ENCODE results near the gene PROC.

PROC gene

DNA sequence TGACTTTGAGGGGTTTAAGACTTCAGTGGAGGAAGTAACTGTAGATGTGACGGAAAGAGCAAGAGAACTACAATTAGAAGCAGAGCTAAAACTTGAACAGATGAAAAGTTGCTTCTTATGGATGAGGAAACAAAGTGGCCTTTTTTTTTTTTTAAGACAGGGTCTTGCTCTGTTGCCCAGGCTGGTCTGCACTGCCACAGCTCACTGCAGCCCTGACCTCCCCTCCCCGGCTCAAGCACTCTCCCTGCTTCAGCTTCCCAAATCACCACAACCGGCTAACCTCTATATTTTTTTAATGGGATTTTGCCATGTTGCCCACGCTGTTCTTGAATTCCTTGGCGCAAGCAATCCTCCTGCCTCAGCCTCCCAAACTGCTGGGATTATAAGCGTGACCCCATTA lies 33.7 kb upstream of the PROC start:
- Histone ChIP-seq H3K9ac (ENCODE audit: low read length in 2 of 2) (no peak overlapping the region), H3K4me1 (ENCODE audit: control insufficient read depth, insufficient read depth, low read length) (peaks cover 8% of the 10 kb centered on the region), H3K36me3 (ENCODE audit: control insufficient read depth in 2 of 2, insufficient read depth in 2 of 2, low read length in 2 of 2) (no peaks in the 10 kb centered on the region)

DNA sequence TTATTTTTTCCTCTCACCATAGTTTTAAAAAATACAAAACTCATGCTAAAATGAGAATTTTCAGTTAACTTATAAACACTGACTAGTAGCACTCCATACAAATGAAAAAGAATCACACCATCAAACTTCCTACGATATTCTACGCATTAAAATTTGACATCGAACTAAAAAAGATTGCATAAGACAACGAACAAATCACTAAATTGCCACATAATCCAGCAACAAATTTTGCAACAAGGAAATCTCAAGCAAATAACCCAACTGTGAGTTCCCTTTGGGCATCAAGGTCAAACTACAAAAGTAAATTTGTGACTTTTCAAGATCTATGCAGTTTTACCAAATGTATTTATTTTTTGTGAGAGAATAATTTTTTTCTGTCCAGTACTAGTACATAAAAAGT lies 32.0 kb upstream of the PROC start:
- peaks cover 8% of the 10 kb centered on the region for H3K4me1 ChIP-seq (ENCODE audit: control insufficient read depth, insufficient read depth, low read length)
- no peaks in the 10 kb centered on the region for H3K9me3 ChIP-seq (ENCODE audit: control insufficient read depth in 2 of 2, low read length in 2 of 2)
- peak overlapping the region in 1 of 2 donors; percentile 81 for H3K4me3 ChIP-seq (ENCODE audit: low read length in 2 of 2)
- H3K27me3 ChIP-seq (ENCODE audit: control insufficient read depth in 1 of 2, insufficient read depth in 2 of 2, low read length in 2 of 2) = no peaks in the 10 kb centered on the region
- H3K9ac ChIP-seq (ENCODE audit: low read length in 2 of 2) = no peak overlapping the region
- H3K27ac ChIP-seq (ENCODE audit: low read length) = no peak overlapping the region
- H3K36me3 ChIP-seq (ENCODE audit: control insufficient read depth in 2 of 2, insufficient read depth in 2 of 2, low read length in 2 of 2) = no peaks in the 10 kb centered on the region

More for the DNA sequence above, 33.7 kb upstream of the PROC start:
- Histone ChIP-seq H3K27ac (ENCODE audit: low read length) (no peak overlapping the region), H3K4me3 (ENCODE audit: low read length in 2 of 2) (no peak overlapping the region), H3K9me3 (ENCODE audit: control insufficient read depth in 2 of 2, low read length in 2 of 2) (no peaks in the 10 kb centered on the region), H3K27me3 (ENCODE audit: control insufficient read depth in 1 of 2, insufficient read depth in 2 of 2, low read length in 2 of 2) (no peaks in the 10 kb centered on the region)

DNA sequence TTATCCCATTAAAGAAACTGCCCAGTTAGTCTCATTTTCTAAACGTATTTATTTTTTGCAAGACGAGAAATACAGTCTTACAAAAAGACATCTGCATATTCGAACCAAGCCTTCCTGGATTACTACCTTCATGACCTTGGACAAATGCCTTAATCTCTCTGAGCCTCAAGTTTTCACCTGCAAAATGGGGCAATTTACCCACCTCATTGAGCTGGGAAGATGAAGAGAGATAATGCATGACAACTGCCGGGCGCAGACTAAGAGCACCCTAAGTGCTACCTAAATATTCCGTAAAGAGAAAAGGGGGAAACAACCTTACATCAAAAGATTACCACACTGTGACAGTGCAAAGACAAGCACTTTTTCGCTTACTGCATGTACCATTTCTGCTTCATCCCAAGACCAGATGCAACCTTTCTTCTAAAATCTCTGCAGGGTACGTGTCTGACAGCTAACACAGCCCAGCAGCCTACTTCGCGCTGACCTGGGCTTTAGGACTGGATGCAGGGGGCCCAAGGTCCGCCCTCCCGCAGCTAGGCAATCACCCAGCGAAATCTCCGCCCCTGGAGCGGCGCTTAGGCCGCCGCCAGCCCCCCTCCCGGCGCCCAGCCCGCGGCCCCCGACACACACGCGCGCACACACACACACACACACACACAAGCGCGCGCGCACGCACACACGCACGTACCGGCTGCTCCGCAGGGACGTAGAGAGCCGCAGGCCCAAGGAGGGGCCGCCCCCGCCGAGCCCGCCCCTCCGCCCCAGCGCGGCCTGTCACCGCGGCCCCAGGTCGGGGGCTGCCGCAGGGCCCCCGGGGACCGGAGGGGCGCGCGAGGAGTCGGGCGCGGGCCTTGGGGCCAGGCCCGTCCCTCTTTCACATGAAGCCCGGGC lies 31.2 kb upstream of the PROC start:
- H3K27me3 ChIP-seq (ENCODE audit: control insufficient read depth in 1 of 2, insufficient read depth in 2 of 2, low read length in 2 of 2) = no peaks in the 10 kb centered on the region
- peak overlapping the region; percentile 98 for H3K27ac ChIP-seq (ENCODE audit: low read length)
- H3K9me3 ChIP-seq (ENCODE audit: control insufficient read depth in 2 of 2, low read length in 2 of 2) = no peaks in the 10 kb centered on the region
- peaks cover 8% of the 10 kb centered on the region for H3K4me1 ChIP-seq (ENCODE audit: control insufficient read depth, insufficient read depth, low read length)
- no peaks in the 10 kb centered on the region for H3K36me3 ChIP-seq (ENCODE audit: control insufficient read depth in 2 of 2, insufficient read depth in 2 of 2, low read length in 2 of 2)
- peak overlapping the region; percentile 67 to 81 for H3K4me3 ChIP-seq (ENCODE audit: low read length in 2 of 2)
- peak overlapping the region; percentile 83 to 91 for H3K9ac ChIP-seq (ENCODE audit: low read length in 2 of 2)

DNA sequence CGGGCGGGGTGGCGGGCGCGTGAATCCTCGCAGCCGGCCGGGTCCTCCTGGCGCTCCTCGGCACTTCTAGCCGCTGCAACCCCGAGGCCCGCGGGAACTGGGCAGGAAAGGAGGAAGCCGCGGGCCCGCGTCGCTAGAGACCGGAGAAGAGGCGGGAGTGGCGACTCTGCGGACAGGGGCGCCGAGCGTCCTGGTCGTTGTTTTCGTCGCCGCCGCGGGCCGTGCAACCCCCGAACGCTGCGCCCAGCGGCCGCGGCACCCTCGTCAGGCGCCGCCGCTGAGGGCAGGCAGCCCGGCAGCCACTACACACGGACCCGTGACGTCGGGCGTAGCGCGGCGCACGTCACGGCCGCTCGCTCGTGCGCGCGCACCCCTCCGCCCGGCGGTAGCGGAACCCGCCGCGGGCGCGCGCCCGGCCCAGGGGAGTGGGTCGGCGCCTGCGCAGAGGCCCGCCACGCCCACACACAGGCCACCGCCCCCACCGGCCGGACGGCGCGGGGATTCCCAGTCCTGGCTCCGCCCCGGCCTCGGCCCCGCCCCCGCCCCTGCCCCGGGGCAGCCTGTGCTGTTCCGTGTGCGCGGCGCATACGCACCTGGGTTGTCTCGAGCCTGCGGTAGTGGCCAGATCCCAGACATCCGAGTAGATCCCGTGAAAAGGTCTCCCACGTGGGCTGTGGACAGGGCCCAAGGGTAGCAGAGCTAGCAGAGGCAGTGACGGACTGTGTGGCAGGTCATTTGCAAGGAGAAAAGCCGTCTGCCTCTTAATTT lies 30.4 kb upstream of the PROC start, which contains the start of gene MAP3K2:
MAP3K2 (minus strand) TSS at position 321 of the 768 bp plus-strand sequence. CDS start 44,846 bp downstream, outside the sequence.
- Histone ChIP-seq H3K27me3 (ENCODE audit: control insufficient read depth in 1 of 2, insufficient read depth in 2 of 2, low read length in 2 of 2) (no peaks in the 10 kb centered on the region), H3K4me1 (ENCODE audit: control insufficient read depth, insufficient read depth, low read length) (peaks cover 8% of the 10 kb centered on the region), H3K27ac (ENCODE audit: low read length) (peak within 1 kb of the TSS; percentile 98), H3K4me3 (ENCODE audit: low read length in 2 of 2) (peak within 1 kb of the TSS; percentile 67 to 83), H3K9me3 (ENCODE audit: control insufficient read depth in 2 of 2, low read length in 2 of 2) (no peaks in the 10 kb centered on the region), H3K9ac (ENCODE audit: low read length in 2 of 2) (peak within 1 kb of the TSS; percentile 83 to 93), H3K36me3 (ENCODE audit: control insufficient read depth in 2 of 2, insufficient read depth in 2 of 2, low read length in 2 of 2) (no peaks in the 10 kb centered on the region)

DNA sequence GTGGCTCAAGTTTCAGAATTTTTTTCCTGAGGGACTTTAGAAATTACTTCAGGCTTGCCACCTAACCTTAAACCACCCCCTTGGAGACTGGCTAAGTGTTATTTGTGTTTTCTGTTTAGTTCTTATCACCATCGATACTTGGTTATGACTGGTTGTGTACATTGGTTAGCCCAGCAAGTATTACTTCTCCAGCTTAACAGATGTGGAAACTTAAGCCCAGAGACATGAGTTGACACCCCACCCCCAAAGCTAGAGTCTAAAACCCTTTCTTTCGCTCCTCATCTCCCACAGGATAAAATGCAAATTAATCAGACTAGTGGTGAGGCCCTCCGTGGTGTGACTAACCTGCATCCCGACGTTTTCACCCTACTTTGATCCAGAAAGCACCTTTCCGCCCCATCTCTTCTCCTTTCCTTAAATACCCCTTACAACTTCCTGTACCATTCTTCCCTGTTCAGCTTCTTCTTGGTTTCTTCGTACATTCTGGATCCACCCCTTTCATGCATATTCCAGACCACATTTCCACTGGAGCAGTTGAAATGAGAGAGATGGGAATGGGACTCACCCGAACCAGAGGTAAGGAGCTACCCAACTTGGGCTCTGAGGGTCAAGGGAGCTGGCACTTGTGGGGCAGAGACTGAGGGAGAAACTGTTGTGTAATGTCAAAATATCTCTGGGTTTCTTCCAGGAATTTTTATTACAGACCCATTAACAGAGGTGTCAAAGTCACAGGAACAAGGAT lies 29.6 kb upstream of the PROC start:
- peak overlapping the region; percentile 65 to 83 for H3K4me3 ChIP-seq (ENCODE audit: low read length in 2 of 2)
- H3K27me3 ChIP-seq (ENCODE audit: control insufficient read depth in 1 of 2, insufficient read depth in 2 of 2, low read length in 2 of 2) = no peaks in the 10 kb centered on the region
- peak overlapping the region; percentile 90 for H3K27ac ChIP-seq (ENCODE audit: low read length)
- H3K9me3 ChIP-seq (ENCODE audit: control insufficient read depth in 2 of 2, low read length in 2 of 2) = no peaks in the 10 kb centered on the region
- no peaks in the 10 kb centered on the region for H3K36me3 ChIP-seq (ENCODE audit: control insufficient read depth in 2 of 2, insufficient read depth in 2 of 2, low read length in 2 of 2)
- peaks cover 8% of the 10 kb centered on the region for H3K4me1 ChIP-seq (ENCODE audit: control insufficient read depth, insufficient read depth, low read length)
- H3K9ac ChIP-seq (ENCODE audit: low read length in 2 of 2) = peak overlapping the region; percentile 76 to 93

DNA sequence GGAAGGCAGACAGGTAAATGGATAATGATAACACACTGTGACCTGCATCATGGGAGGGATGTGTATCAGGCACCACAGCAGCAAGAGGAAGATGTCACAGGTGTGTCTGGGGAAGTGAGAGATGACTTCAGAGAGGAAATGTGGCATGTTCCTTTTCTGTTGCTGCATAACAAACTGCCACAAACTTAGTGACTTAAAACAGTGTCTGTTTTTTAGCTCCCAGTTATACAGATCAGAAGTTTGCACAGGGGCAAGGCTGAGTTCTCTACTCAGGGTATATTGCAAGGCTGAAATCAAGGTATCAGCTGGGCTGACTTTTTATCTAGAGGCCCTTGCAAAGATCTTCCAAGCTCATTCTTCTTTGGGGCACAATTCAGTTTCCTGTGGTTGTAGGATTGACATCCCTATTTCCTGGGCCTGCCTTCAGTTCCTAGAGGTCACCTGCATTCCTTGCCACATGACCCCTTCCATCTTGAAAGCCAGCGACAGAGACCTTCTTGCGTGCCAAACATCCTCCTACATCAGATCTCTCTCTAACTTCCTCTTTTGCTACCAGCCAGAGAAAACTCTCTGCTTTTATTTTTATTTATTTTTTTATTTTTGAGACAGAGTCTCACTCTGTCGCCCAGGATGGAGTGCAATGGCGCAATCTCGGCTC lies 28.3 kb upstream of the PROC start:
- Histone ChIP-seq H3K4me3 (ENCODE audit: low read length in 2 of 2) (no peak overlapping the region), H3K9ac (ENCODE audit: low read length in 2 of 2) (no peak overlapping the region), H3K27me3 (ENCODE audit: control insufficient read depth in 1 of 2, insufficient read depth in 2 of 2, low read length in 2 of 2) (no peaks in the 10 kb centered on the region), H3K36me3 (ENCODE audit: control insufficient read depth in 2 of 2, insufficient read depth in 2 of 2, low read length in 2 of 2) (no peaks in the 10 kb centered on the region), H3K4me1 (ENCODE audit: control insufficient read depth, insufficient read depth, low read length) (peaks cover 8% of the 10 kb centered on the region), H3K27ac (ENCODE audit: low read length) (no peak overlapping the region), H3K9me3 (ENCODE audit: control insufficient read depth in 2 of 2, low read length in 2 of 2) (no peaks in the 10 kb centered on the region)

DNA sequence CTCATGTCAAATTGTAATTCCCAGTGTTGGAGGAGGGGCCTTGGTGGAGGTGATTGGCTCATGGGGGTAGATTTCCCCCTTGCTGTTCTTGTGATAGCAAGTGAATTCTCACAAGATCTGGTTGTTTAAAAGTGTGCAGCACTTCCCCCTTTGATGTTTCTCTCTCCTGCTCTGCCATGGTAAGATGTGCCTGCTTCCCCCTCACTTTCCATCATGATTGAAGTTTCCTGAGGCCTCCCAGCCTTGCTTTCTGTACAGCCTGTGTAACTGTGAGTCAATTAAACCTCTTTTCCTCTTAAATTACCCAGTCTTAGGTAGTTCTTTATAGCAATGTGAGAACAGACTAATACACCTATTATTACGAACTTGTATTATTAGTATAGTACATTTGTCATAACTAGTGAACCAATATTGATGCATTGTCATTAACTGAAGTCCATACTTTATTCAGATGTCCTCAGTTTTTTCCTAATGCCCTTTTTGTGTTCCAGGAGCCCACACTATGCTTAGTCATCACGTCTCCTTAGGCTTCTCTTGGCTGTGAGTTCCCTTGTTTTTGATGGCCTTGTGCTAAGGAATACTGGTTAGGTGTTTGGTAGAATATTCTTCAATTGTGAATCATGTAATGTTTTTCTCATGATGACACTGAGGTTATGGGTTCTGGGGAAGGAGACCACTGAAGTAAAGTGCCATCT lies 25.9 kb upstream of the PROC start:
- Histone ChIP-seq H3K9me3 (ENCODE audit: control insufficient read depth in 2 of 2, low read length in 2 of 2) (no peaks in the 10 kb centered on the region), H3K4me1 (ENCODE audit: control insufficient read depth, insufficient read depth, low read length) (peaks cover 8% of the 10 kb centered on the region), H3K36me3 (ENCODE audit: control insufficient read depth in 2 of 2, insufficient read depth in 2 of 2, low read length in 2 of 2) (no peaks in the 10 kb centered on the region), H3K27ac (ENCODE audit: low read length) (no peak overlapping the region), H3K9ac (ENCODE audit: low read length in 2 of 2) (no peak overlapping the region), H3K27me3 (ENCODE audit: control insufficient read depth in 1 of 2, insufficient read depth in 2 of 2, low read length in 2 of 2) (no peaks in the 10 kb centered on the region), H3K4me3 (ENCODE audit: low read length in 2 of 2) (no peak overlapping the region)

DNA sequence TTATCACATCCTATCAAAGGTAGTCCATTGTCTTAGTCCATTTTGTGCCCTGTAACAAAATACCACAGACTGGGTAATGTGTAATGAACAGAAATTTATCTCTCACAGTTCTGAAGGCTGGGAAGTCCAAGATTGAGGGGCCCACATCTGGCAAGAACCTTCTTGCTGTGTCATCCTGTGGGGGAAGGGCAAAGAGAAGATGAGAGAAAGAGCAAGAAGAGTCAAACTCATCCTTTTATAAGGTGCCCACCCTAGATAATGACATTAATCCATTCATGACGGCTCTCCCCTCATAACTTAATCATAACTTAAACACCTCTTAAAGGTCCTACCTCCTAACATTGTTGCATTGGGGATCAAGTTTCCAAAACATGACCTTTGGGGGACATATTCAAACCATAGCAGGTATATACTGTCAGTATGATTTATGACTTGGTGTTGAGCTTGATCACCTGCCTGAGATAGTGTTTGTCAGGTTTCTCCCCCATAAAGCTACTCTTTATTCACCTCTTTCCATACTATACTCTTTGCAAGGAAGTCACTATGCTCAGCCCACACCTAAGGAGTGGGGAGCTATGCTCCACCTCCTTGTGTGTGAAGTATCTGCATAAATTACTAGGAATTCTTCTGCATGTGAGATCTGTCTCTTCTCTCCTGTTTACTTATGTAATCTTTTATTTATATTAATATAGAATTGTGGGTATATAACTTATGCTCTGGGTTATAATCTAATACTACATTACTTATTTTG lies 25.2 kb upstream of the PROC start:
- Histone ChIP-seq H3K4me1 (ENCODE audit: control insufficient read depth, insufficient read depth, low read length) (peaks cover 11% of the 10 kb centered on the region), H3K27ac (ENCODE audit: low read length) (no peak overlapping the region), H3K9me3 (ENCODE audit: control insufficient read depth in 2 of 2, low read length in 2 of 2) (no peaks in the 10 kb centered on the region), H3K9ac (ENCODE audit: low read length in 2 of 2) (no peak overlapping the region), H3K36me3 (ENCODE audit: control insufficient read depth in 2 of 2, insufficient read depth in 2 of 2, low read length in 2 of 2) (no peaks in the 10 kb centered on the region), H3K4me3 (ENCODE audit: low read length in 2 of 2) (no peak overlapping the region), H3K27me3 (ENCODE audit: control insufficient read depth in 1 of 2, insufficient read depth in 2 of 2, low read length in 2 of 2) (no peaks in the 10 kb centered on the region)

DNA sequence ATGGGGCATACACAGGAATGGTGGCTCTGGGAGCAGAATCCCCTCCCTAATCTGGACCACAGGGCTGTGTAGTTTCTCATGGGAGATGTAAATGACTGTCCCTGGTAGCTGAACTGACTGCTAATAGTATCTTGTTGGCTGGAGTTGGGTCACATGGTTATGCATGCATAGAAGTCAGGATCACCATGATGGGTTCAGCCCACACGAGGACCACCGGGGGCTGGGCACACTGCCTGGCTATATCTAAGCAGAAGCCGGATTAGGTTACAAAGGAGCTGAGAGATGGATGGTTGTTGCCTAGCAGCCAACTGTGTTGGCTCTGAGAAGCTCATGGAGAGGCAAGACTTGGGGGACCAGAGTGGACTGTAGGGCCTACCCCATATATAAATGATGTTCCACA lies 23.7 kb upstream of the PROC start:
- Histone ChIP-seq H3K4me3 (ENCODE audit: low read length in 2 of 2) (no peak overlapping the region), H3K36me3 (ENCODE audit: control insufficient read depth in 2 of 2, insufficient read depth in 2 of 2, low read length in 2 of 2) (no peaks in the 10 kb centered on the region), H3K9me3 (ENCODE audit: control insufficient read depth in 2 of 2, low read length in 2 of 2) (no peaks in the 10 kb centered on the region), H3K27ac (ENCODE audit: low read length) (no peak overlapping the region), H3K27me3 (ENCODE audit: control insufficient read depth in 1 of 2, insufficient read depth in 2 of 2, low read length in 2 of 2) (no peaks in the 10 kb centered on the region), H3K4me1 (ENCODE audit: control insufficient read depth, insufficient read depth, low read length) (peaks cover 8% of the 10 kb centered on the region), H3K9ac (ENCODE audit: low read length in 2 of 2) (no peak overlapping the region)

Measured in stomach smooth muscle (tissue), 2 donors.